Upper lobe of left lung (tissue), 6 donors: ENCODE measurements around the gene CRYGA. TPM values are rescaled to one million over a fixed set of nuclear protein-coding genes. Genes with fewer than 3 reads are reported as not detected.

Experiments used
- ATAC-seq, 2 donors: fragments of 200-7000 bp; cut with Tn5 transposase; one replicate each; pipeline ENCODE4 v1.9.1; 2022; ENCODE audit warnings: mild to moderate bottlenecking in 2 of 2, moderate library complexity in 2 of 2; ENCODE audit not compliant: low FRiP score in 2 of 2
- DNase-seq, 2 donors: peaks; one replicate each; pipeline ENCODE4 v3.0.0-alpha.2; 2019 to 2020
- H3K27ac ChIP-seq, 4 donors: fragments of 200-600 bp; sonication (generic); one replicate each; pipeline ENCODE4 v1.5.1; 2016 to 2019
- H3K27me3 ChIP-seq, 4 donors: fragments of 200-600 bp; sonication (generic); one replicate each; pipeline ENCODE4 v1.5.1; 2017 to 2019
- H3K36me3 ChIP-seq, 4 donors: fragments of 200-600 bp; sonication (generic); one replicate each; pipeline ENCODE4 v1.5.1; 2016 to 2019
- H3K4me1 ChIP-seq, 4 donors: fragments of 200-600 bp; sonication (generic); one replicate each; pipeline ENCODE4 v1.5.1; 2018 to 2019
- H3K4me3 ChIP-seq, 4 donors: fragments of 200-600 bp; sonication (generic); one replicate each; pipeline ENCODE4 v1.5.1; 2017 to 2019; ENCODE audit warnings: mild to moderate bottlenecking in 2 of 4, moderate library complexity in 1 of 4
- H3K9me3 ChIP-seq, 4 donors: fragments of 200-600 bp; sonication (generic); one replicate each; pipeline ENCODE4 v1.5.1; 2018 to 2019
- EP300 ChIP-seq, 4 donors: sonication (generic); formaldehyde crosslinking; IDR thresholded peaks; one replicate each; pipeline ENCODE4 v1.5.1; 2017; ENCODE audit warnings: antibody characterized with exemption in 4 of 4, control low read depth in 2 of 4
- POLR2A ChIP-seq, 4 donors: fragments of 450-650 bp; IDR thresholded peaks; one replicate each; pipeline ENCODE4 v1.5.1; 2016 to 2017; ENCODE audit warnings: antibody characterized with exemption in 4 of 4, mild to moderate bottlenecking in 2 of 4
- POLR2AphosphoS5 ChIP-seq, 2 donors: sonication (generic); formaldehyde crosslinking; IDR thresholded peaks; one replicate each; pipeline ENCODE4 v1.5.1; 2017; ENCODE audit warnings: antibody characterized with exemption in 2 of 2
- WGBS, 2 donors: methylation state at CpG; one replicate each; pipeline ENCODE4 v1.1.5; 2017 to 2018; 5-methylcytosine and 5-hydroxymethylcytosine counted together
- total RNA-seq, 6 donors: library from RNA; depleted of rRNA in 4 of 6; stranded (reverse); fragments of >200 nt in 4 of 6; gene quantifications; one replicate each; pipeline versions ENCODE4 v1.1.0 to v1.2.1, GENCODE V29; 2016 to 2021
- TF ChIP-seq, protein P1 (sequence below), 6 experiments: fragments of 450-650 bp in 4 of 6; fragments of 200-600 bp in 2 of 6; sonication (generic) in 2 of 6; IDR thresholded peaks; one replicate each; pipeline ENCODE4 v1.5.1; 2016 to 2019; ENCODE audit warnings: antibody characterized with exemption in 6 of 6
- donor health status: DM: no; HTN: no; CAD: no; lungs with moderate emphysema.
- donor health status: DM: no; HTN: yes; CAD: no; lungs with severe emphysema.

The CRYGA gene, protein sequence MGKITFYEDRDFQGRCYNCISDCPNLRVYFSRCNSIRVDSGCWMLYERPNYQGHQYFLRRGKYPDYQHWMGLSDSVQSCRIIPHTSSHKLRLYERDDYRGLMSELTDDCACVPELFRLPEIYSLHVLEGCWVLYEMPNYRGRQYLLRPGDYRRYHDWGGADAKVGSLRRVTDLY
- total RNA-seq = not detected

DNA sequence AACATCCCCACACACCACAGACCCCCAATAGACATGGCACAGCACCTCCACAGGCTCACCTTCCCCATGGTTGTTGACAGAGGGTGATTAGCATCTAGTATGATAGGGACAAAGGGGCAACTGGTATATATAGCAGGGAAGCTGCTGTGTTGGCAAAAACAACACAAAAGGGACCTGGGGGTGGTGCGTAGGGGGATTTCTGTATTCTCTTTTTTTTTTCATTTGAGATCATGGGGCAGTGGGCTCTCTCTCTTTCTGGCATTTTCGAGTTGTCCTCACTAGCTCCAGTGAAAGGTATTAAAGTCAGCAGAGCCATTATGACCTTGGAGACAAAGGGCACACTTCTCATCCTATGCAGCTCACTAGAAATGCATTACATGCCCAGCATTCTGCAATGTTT, at the start of gene CRYGA:
Gene CRYGA (minus strand): TSS at position 101 of the 400 bp plus-strand sequence. CDS start 33 bp downstream, at position 68.
- Histone ChIP-seq H3K27me3 (no peaks in the 10 kb centered on the region), H3K36me3 (no peaks in the 10 kb centered on the region), H3K4me3 (no peak within 1 kb of the TSS), H3K9me3 (no peaks in the 10 kb centered on the region), H3K27ac (no peak within 1 kb of the TSS), H3K4me1 (no peaks in the 10 kb centered on the region)
- DNase-seq = no peak
- no peak for ATAC-seq
- 63 to 68% methylated on average over 2 of the region's 2 CpGs for WGBS, 2 donors
- TF ChIP-seq, protein P1, sequence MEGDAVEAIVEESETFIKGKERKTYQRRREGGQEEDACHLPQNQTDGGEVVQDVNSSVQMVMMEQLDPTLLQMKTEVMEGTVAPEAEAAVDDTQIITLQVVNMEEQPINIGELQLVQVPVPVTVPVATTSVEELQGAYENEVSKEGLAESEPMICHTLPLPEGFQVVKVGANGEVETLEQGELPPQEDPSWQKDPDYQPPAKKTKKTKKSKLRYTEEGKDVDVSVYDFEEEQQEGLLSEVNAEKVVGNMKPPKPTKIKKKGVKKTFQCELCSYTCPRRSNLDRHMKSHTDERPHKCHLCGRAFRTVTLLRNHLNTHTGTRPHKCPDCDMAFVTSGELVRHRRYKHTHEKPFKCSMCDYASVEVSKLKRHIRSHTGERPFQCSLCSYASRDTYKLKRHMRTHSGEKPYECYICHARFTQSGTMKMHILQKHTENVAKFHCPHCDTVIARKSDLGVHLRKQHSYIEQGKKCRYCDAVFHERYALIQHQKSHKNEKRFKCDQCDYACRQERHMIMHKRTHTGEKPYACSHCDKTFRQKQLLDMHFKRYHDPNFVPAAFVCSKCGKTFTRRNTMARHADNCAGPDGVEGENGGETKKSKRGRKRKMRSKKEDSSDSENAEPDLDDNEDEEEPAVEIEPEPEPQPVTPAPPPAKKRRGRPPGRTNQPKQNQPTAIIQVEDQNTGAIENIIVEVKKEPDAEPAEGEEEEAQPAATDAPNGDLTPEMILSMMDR (IDR thresholded peaks at IDR 0.05) = no peak
- no peak for TF ChIP-seq EP300 (IDR thresholded peaks at IDR 0.05)
- TF ChIP-seq POLR2AphosphoS5 (IDR thresholded peaks at IDR 0.05) = no peak
- no peak for TF ChIP-seq POLR2A (IDR thresholded peaks at IDR 0.05)

DNA sequence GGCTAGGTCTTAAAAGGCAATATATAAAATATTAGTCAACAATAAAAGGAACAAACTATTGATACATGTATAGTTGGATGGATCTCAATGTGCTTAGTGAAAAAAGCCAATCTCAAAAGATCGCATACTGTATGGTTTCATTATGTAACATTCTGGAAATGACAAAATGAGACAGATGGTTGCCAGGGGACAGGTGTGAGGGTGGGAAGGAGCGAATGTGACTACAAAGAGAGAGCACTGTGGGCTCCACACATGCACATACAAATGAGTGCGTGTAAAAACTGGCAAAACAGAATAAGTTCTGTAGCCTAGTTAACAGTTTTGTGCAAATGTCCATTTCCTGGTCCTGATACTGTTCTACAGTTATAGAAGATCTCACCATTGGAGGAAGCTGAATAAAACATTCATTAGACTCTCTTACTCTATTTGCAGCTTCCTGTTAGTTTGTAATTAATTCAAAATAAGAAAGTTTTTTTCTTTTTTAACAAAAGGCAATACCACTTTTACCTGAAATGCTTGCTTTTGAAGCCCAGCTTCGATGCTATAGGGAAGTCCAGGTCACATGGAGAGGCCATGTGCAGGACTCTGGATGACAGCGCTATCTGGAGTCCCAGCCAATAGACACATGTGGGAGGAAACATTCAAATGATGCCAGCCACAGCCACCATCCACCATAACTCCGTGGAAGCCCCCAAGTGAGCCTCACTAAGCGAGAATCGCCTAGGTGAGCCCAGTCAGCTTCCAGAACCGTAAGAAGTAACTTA, 47.5 kb upstream of the CRYGA start:
- H3K4me1 ChIP-seq = no peaks in the 10 kb centered on the region
- no peak for ATAC-seq
- no peak overlapping the region for H3K4me3 ChIP-seq
- no peaks in the 10 kb centered on the region for H3K36me3 ChIP-seq
- no peak for DNase-seq
- H3K27me3 ChIP-seq = no peaks in the 10 kb centered on the region
- H3K9me3 ChIP-seq = no peaks in the 10 kb centered on the region
- WGBS, 2 donors = 92% methylated on average over 9 of the region's 9 CpGs
- TF ChIP-seq EP300 (IDR thresholded peaks at IDR 0.05) (no peak), POLR2A (IDR thresholded peaks at IDR 0.05) (no peak), POLR2AphosphoS5 (IDR thresholded peaks at IDR 0.05) (no peak)
- TF ChIP-seq, protein P1 (IDR thresholded peaks at IDR 0.05) = no peak
- no peak overlapping the region for H3K27ac ChIP-seq

DNA sequence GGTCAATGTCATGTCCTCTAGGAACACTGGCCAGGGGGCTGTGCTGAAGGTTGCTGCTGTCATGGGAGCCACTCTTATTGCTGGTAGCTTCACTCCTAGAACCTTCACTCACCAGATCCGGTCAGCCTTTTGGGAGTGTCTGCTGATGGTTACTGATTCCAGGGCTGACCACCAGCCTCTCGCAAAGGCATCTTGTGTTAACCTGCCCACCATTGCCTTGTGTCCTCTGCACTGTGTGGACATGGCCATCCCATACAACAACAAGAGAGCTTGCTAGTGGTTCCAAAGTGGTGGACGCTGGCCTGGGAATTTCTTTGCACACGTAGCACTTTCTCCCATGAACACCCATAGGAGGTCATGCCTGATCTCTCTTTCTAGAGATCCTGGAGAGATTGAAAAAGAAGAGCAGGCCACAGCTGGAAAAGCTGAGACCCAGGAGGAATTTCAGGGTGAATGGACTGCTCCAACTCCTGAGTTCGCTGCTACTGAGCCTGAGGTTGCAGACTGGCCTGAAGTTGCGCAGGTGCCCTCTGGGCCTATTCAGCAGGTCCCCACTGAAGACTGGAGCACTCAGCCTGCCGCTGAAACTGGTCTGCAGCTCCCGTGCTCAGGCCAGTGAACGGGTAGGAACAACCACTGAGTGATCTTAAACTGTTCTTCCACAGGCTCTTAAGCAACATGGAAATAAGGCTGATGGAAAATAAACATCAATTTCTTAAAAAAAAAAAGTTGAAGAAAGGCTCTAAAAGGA, 45.1 kb upstream of the CRYGA start:
- no peak overlapping the region for H3K27ac ChIP-seq
- H3K9me3 ChIP-seq = no peaks in the 10 kb centered on the region
- H3K4me3 ChIP-seq = no peak overlapping the region
- no peaks in the 10 kb centered on the region for H3K27me3 ChIP-seq
- no peak for DNase-seq
- 86 to 93% methylated on average over 7 to 9 of the region's 9 CpGs for WGBS, 2 donors
- TF ChIP-seq, protein P1 (IDR thresholded peaks at IDR 0.05) = no peak
- TF ChIP-seq POLR2A (IDR thresholded peaks at IDR 0.05) (no peak), EP300 (IDR thresholded peaks at IDR 0.05) (no peak), POLR2AphosphoS5 (IDR thresholded peaks at IDR 0.05) (no peak)
- no peak for ATAC-seq
- no peaks in the 10 kb centered on the region for H3K36me3 ChIP-seq
- H3K4me1 ChIP-seq = no peaks in the 10 kb centered on the region

DNA sequence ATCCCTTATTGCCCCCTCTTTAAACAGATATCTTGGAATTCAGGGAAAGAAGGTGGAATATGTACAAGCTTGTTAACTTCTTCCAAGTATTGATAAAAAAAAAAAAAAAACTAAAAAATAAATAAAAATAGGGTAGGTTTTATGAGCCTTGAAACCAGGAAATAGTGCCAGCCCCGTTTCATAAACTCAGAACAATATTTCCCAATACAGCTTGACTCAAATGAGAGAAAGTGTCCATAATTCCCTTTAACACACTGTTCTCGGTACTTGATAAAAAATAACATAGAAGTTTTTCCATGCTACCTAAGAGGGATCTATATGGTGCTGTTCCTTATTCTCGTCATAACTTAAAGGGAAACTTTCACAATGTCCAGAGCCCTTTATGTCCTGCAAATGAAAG, 44.4 kb upstream of the CRYGA start:
- DNase-seq = no peak
- H3K9me3 ChIP-seq = no peaks in the 10 kb centered on the region
- TF ChIP-seq, protein P1 (IDR thresholded peaks at IDR 0.05) = no peak
- no peak for TF ChIP-seq POLR2A (IDR thresholded peaks at IDR 0.05)
- TF ChIP-seq POLR2AphosphoS5 (IDR thresholded peaks at IDR 0.05) = no peak
- no peak for TF ChIP-seq EP300 (IDR thresholded peaks at IDR 0.05)
- no peaks in the 10 kb centered on the region for H3K27me3 ChIP-seq
- H3K4me1 ChIP-seq = no peaks in the 10 kb centered on the region
- no peak overlapping the region for H3K27ac ChIP-seq
- WGBS, 2 donors = 61 to 65% methylated on average over 3 of the region's 3 CpGs
- no peak overlapping the region for H3K4me3 ChIP-seq
- ATAC-seq = no peak
- no peaks in the 10 kb centered on the region for H3K36me3 ChIP-seq
